GM12891 (cell line): ENCODE results near the gene GCNA.

Experiments
- POLR2AphosphoS5 ChIP-seq: IDR thresholded peaks from 2 replicates; pipeline ENCODE4 v1.6.1; 2011; ENCODE audit warnings: low read depth, low read length, control low read depth
- POU2F2 ChIP-seq: IDR thresholded peaks from 2 replicates; pipeline ENCODE4 v1.6.1; 2011; ENCODE audit warnings: low read depth, mild to moderate bottlenecking, control low read depth, low read length, moderate library complexity

DNA sequence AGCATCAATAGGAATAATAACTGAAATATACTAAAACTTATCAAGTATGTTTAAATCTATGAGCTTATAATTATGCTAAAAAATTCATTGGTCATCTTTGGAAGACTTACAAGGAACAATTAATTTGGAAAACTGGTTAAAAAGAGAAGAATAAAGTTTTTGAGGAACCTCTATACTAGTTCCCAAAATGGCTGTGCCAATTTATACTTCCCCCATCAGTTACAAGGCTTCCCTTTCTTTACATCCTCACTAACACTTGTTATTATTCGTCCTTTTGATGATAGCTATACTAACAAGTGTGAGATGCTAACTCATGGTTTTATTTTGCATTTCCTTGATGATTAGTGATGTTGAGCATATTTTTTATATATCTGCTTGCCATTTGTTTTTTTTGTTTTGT is 28.3 kb upstream of the GCNA start:
- TF ChIP-seq POU2F2 = no peak
- TF ChIP-seq POLR2AphosphoS5 = no peak
